CD4-positive, alpha-beta memory T cell (primary cell): ENCODE data around the gene NUP153. TPM values are rescaled to one million over a fixed set of nuclear protein-coding genes. Genes with fewer than 3 reads are reported as not detected.
A peak's percentile ranks its signal among the peaks of the same experiment; 100 is the strongest.
"Not testable (repeated sequence)": the region's sequence is repeated elsewhere in the genome, so short reads cannot be mapped to it uniquely, and the experiment has no call there.

Source experiments
- CTCF ChIA-PET: fragments of 350-600 bp; sonication (Branson Sonifier 250); formaldehyde crosslinking; loops from one replicate; lab custom pipeline; 2021; ENCODE audit warnings: inconsistent platforms; ENCODE audit not compliant: partially characterized antibody; lab: Charles Lee
- POLR2A ChIA-PET: fragments of 350-600 bp; sonication (Branson Sonifier 250); formaldehyde crosslinking; loops from one replicate; lab custom pipeline; 2021; ENCODE audit not compliant: partially characterized antibody; lab: Charles Lee
- DNase-seq, 5 donors: peaks; one replicate each; pipeline versions ENCODE4 v3.0.0 to v3.0.0-alpha.2; 2020 to 2022; ENCODE audit warnings: mixed read lengths in 1 of 5
- H3K27ac ChIP-seq: one replicate; pipeline ENCODE4 v1.7.0; 2013; ENCODE audit warnings: low read depth, low read length
- H3K27me3 ChIP-seq: 2 replicates; pipeline ENCODE4 v1.7.0; 2013; ENCODE audit warnings: mild to moderate bottlenecking, low read length, moderate library complexity; ENCODE audit not compliant: insufficient read depth
- H3K36me3 ChIP-seq: 2 replicates; pipeline ENCODE4 v1.7.0; 2013; ENCODE audit warnings: mild to moderate bottlenecking, low read length, moderate library complexity; ENCODE audit not compliant: insufficient read depth
- H3K4me1 ChIP-seq: 2 replicates; pipeline ENCODE4 v1.7.0; 2013; ENCODE audit warnings: mild to moderate bottlenecking, low read length, moderate library complexity; ENCODE audit not compliant: insufficient read depth
- H3K4me3 ChIP-seq, 2 donors: one replicate each; pipeline ENCODE4 v1.7.0; 2013; ENCODE audit warnings: low read length in 2 of 2, mild to moderate bottlenecking in 1 of 2
- H3K9me3 ChIP-seq, 2 donors: one replicate each; pipeline ENCODE4 v1.7.0; 2013; ENCODE audit warnings: low read length in 2 of 2, control low read depth in 1 of 2; ENCODE audit not compliant: control insufficient read depth in 1 of 2
- H3K27ac Mint-ChIP-seq, 7 donors: one replicate each; pipeline ENCODE4 v1.8.0; 2020 to 2021; ENCODE audit warnings: mixed read lengths in 7 of 7, mild to moderate bottlenecking in 6 of 7, inconsistent platforms in 3 of 7, moderate library complexity in 3 of 7
- H3K27me3 Mint-ChIP-seq, 2 donors: one replicate each; pipeline ENCODE4 v1.8.0; 2020 to 2021; ENCODE audit warnings: mixed read lengths in 2 of 2
- H3K36me3 Mint-ChIP-seq, 2 donors: one replicate each; pipeline ENCODE4 v1.8.0; 2020 to 2021; ENCODE audit warnings: mixed read lengths in 2 of 2, inconsistent platforms in 1 of 2, mild to moderate bottlenecking in 1 of 2
- H3K4me1 Mint-ChIP-seq, 4 donors: one replicate each; pipeline ENCODE4 v1.8.0; 2020 to 2021; ENCODE audit warnings: mixed read lengths in 4 of 4, mild to moderate bottlenecking in 1 of 4
- H3K4me3 Mint-ChIP-seq, 8 donors: one replicate each; pipeline ENCODE4 v1.8.0; 2020 to 2021; ENCODE audit warnings: mixed read lengths in 8 of 8, mild to moderate bottlenecking in 7 of 8, moderate library complexity in 6 of 8, inconsistent platforms in 3 of 8
- H3K9me3 Mint-ChIP-seq, 8 donors: one replicate each; pipeline ENCODE4 v1.8.0; 2020 to 2021; ENCODE audit warnings: mixed read lengths in 8 of 8, mild to moderate bottlenecking in 5 of 8, inconsistent platforms in 3 of 8, moderate library complexity in 1 of 8
- intact Hi-C: fragments of 100-400 bp; cut with micrococcal nuclease; formaldehyde crosslinking; loops from one replicate; pipeline ENCODE4 v1.15.1; 2023
- polyA plus RNA-seq, 2 donors: library from polyadenylated mRNA; unstranded; fragments of 300-500 nt; fragmentation: Illumina TruSeq; gene quantifications; one replicate each; pipeline ENCODE4 v1.2.3, GENCODE V29; 2021
- total RNA-seq, 2 experiments: library from RNA; stranded (reverse); gene quantifications; one replicate each; pipeline ENCODE4 v1.2.3, GENCODE V29; 2021

NUP153 gene
- total RNA-seq (10 to 100 TPM; 57.0 to 60.7 TPM), polyA plus RNA-seq (1 to 10 TPM; 1.9 to 6.9 TPM)

GRCh38 chr6:17706580-17707370 lies at the start of gene NUP153:
TSS of gene NUP153 (minus strand) at chr6:17706925. CDS start at chr6:17706387, 538 bp downstream.
- H3K9me3 Mint-ChIP-seq = peaks cover 0 to 5% (median 0%) of the 10 kb centered on the region in 8 donors
- peaks cover 22 to 52% (median 35%) of the 10 kb centered on the region in 4 donors for H3K4me1 Mint-ChIP-seq
- H3K27ac Mint-ChIP-seq = peak within 1 kb of the TSS; percentile 93 to 99 (median 97)
- Histone ChIP-seq H3K4me3 (peak within 1 kb of the TSS; percentile 74 to 87), H3K27me3 (no peaks in the 10 kb centered on the region), H3K27ac (peak within 1 kb of the TSS; percentile 99), H3K9me3 (no peaks in the 10 kb centered on the region), H3K4me1 (peaks cover 42% of the 10 kb centered on the region), H3K36me3 (no peaks in the 10 kb centered on the region)
- no peaks in the 10 kb centered on the region for H3K27me3 Mint-ChIP-seq
- H3K36me3 Mint-ChIP-seq = peaks cover 0 to 8% of the 10 kb centered on the region in 2 donors
- peak within 1 kb of the TSS; percentile 86 to 96 (median 93) for H3K4me3 Mint-ChIP-seq
- intact Hi-C loops = loop anchor here (1.0 to 5.0 kb wide), 7 partner anchors 42 to 1578 kb away; partner anchors contain the start of genes DEK, FAM8A1, KDM1B and MYLIP
- ChIA-PET CTCF (interaction anchor here (0.8 to 3.6 kb wide), 7 partner anchors 8 to 121 kb away, joined by 3 to 12 read pairs (median 5); partner anchors contain the start of gene FAM8A1), POLR2A (interaction anchor here (0.5 to 4.9 kb wide), 13 partner anchors 9 to 945 kb away, joined by 3 to 94 read pairs (median 3); partner anchors contain the start of genes FAM8A1 and NHLRC1)
- DNase-seq = peak; percentile 99 to 100 (median 99)

GRCh38 chr6:17754254-17754653 lies 47.5 kb upstream of the NUP153 start:
- DNase-seq = no peak
- Mint-ChIP-seq H3K9me3 (no peaks in the 10 kb centered on the region), H3K36me3 (no peaks in the 10 kb centered on the region), H3K4me3 (no peak overlapping the region), H3K27me3 (peaks cover 0 to 11% of the 10 kb centered on the region in 2 donors), H3K4me1 (no peaks in the 10 kb centered on the region), H3K27ac (no peak overlapping the region)
- Histone ChIP-seq H3K36me3 (no peaks in the 10 kb centered on the region), H3K27me3 (no peaks in the 10 kb centered on the region), H3K4me3 (no peak overlapping the region), H3K9me3 (no peaks in the 10 kb centered on the region), H3K27ac (no peak overlapping the region), H3K4me1 (no peaks in the 10 kb centered on the region)
- intact Hi-C loops = no loop called here
- CTCF ChIA-PET = no interaction called here
- POLR2A ChIA-PET = no interaction called here

GRCh38 chr6:17745324-17745723 lies 38.6 kb upstream of the NUP153 start:
- H3K36me3 ChIP-seq, POLR2A ChIA-PET, H3K9me3 ChIP-seq, H3K4me1 ChIP-seq, H3K27me3 Mint-ChIP-seq, DNase-seq, H3K4me3 ChIP-seq, H3K36me3 Mint-ChIP-seq, H3K27ac Mint-ChIP-seq, intact Hi-C loops, H3K27ac ChIP-seq, H3K9me3 Mint-ChIP-seq, H3K4me3 Mint-ChIP-seq, H3K27me3 ChIP-seq, CTCF ChIA-PET, H3K4me1 Mint-ChIP-seq: not testable (repeated sequence)

- H3K4me1 ChIP-seq, intact Hi-C loops, DNase-seq, H3K4me3 Mint-ChIP-seq, H3K27me3 Mint-ChIP-seq, H3K9me3 Mint-ChIP-seq, POLR2A ChIA-PET, H3K36me3 Mint-ChIP-seq, H3K4me3 ChIP-seq, H3K27me3 ChIP-seq, H3K27ac ChIP-seq, H3K9me3 ChIP-seq, H3K27ac Mint-ChIP-seq, H3K4me1 Mint-ChIP-seq, H3K36me3 ChIP-seq: not testable (repeated sequence)
- CTCF ChIA-PET = interaction anchor here (1.0 to 2.0 kb wide), 2 partner anchors 43 to 59 kb away, joined by 3 to 5 read pairs; no protein-coding TSS in a partner anchor
Observed at GRCh38 chr6:17744757-17745308, 38.1 kb upstream of the NUP153 start.

- no peak overlapping the region for H3K4me3 Mint-ChIP-seq
- CTCF ChIA-PET = interaction anchor here (1.0 to 2.0 kb wide), 3 partner anchors 42 to 71 kb away, joined by 3 to 5 read pairs (median 3); no protein-coding TSS in a partner anchor
- Histone ChIP-seq H3K27ac (no peak overlapping the region), H3K27me3 (no peaks in the 10 kb centered on the region), H3K9me3 (no peaks in the 10 kb centered on the region), H3K4me1 (no peaks in the 10 kb centered on the region), H3K4me3 (no peak overlapping the region), H3K36me3 (no peaks in the 10 kb centered on the region)
- no peak for DNase-seq
- no peaks in the 10 kb centered on the region for H3K4me1 Mint-ChIP-seq
- intact Hi-C loops = no loop called here
- peaks cover 0 to 7% of the 10 kb centered on the region in 2 donors for H3K27me3 Mint-ChIP-seq
- POLR2A ChIA-PET = no interaction called here
- no peaks in the 10 kb centered on the region for H3K36me3 Mint-ChIP-seq
- peaks cover 0 to 11% (median 7%) of the 10 kb centered on the region in 8 donors for H3K9me3 Mint-ChIP-seq
- no peak overlapping the region for H3K27ac Mint-ChIP-seq
Observed at GRCh38 chr6:17744019-17744756, 37.5 kb upstream of the NUP153 start.

- Histone ChIP-seq H3K4me3 (no peak overlapping the region), H3K4me1 (no peaks in the 10 kb centered on the region), H3K27me3 (no peaks in the 10 kb centered on the region), H3K9me3 (peaks cover 0 to 3% of the 10 kb centered on the region in 2 donors), H3K27ac (no peak overlapping the region), H3K36me3 (no peaks in the 10 kb centered on the region)
- no peaks in the 10 kb centered on the region for H3K4me1 Mint-ChIP-seq
- H3K27ac Mint-ChIP-seq = no peak overlapping the region
- H3K4me3 Mint-ChIP-seq = no peak overlapping the region
- POLR2A ChIA-PET = no interaction called here
- CTCF ChIA-PET = no interaction called here
- H3K9me3 Mint-ChIP-seq = peaks cover 1 to 34% (median 29%) of the 10 kb centered on the region in 8 donors
- no peak for DNase-seq
- peaks cover 8% of the 10 kb centered on the region in 2 donors for H3K36me3 Mint-ChIP-seq
- intact Hi-C loops = no loop called here
- peaks cover 1 to 7% of the 10 kb centered on the region in 2 donors for H3K27me3 Mint-ChIP-seq
Observed at GRCh38 chr6:17741507-17741906, 34.8 kb upstream of the NUP153 start.
